SU-DHL-6 (cell line): ENCODE results near the gene MYBBP1A.

Experiments used
- H2AFZ ChIP-seq: fragments of 200-600 bp; sonication (generic); 2 replicates; pipeline ENCODE4 v1.6.1; 2014; ENCODE audit warnings: low read depth, mild to moderate bottlenecking, moderate library complexity, mixed read lengths, antibody characterized with exemption, low read length; ENCODE audit not compliant: severe bottlenecking
- H3F3A ChIP-seq: fragments of 200-600 bp; shearing (Covaris generic); 2 replicates; pipeline ENCODE4 v1.6.0; 2016; ENCODE audit warnings: antibody characterized with exemption, mild to moderate bottlenecking; ENCODE audit not compliant: insufficient read depth
- H3K27ac ChIP-seq: fragments of 200-600 bp; sonication (generic); 2 replicates; pipeline ENCODE4 v1.5.1; 2016; ENCODE audit warnings: low read depth, mild to moderate bottlenecking, low read length, moderate library complexity, mixed read lengths
- H3K27me3 ChIP-seq: fragments of 200-600 bp; sonication (generic), shearing (Covaris generic); 2 replicates; pipeline ENCODE4 v1.6.0; 2014; ENCODE audit warnings: mild to moderate bottlenecking, low read length
- H3K36me3 ChIP-seq: fragments of 200-600 bp; sonication (generic); 2 replicates; pipeline ENCODE4 v1.6.1; 2014; ENCODE audit warnings: mild to moderate bottlenecking, low read length, mixed read lengths
- H3K4me2 ChIP-seq: fragments of 300-600, 200-600 bp; shearing (Covaris generic), sonication (generic); 2 replicates; pipeline ENCODE4 v1.6.0; 2014; ENCODE audit warnings: low read length, low read depth, mild to moderate bottlenecking; ENCODE audit not compliant: poor library complexity, severe bottlenecking
- H3K4me3 ChIP-seq: fragments of 200-600 bp; sonication (generic); 2 replicates; pipeline ENCODE4 v1.5.1; 2014; ENCODE audit warnings: antibody characterized with exemption, low read length, mild to moderate bottlenecking, mixed read lengths; ENCODE audit not compliant: insufficient read depth, poor library complexity, severe bottlenecking
- H3K79me2 ChIP-seq: fragments of 200-600 bp; sonication (generic); 2 replicates; pipeline ENCODE4 v1.6.1; 2014; ENCODE audit warnings: mild to moderate bottlenecking, low read length, moderate library complexity; ENCODE audit not compliant: insufficient read depth
- H3K9ac ChIP-seq: fragments of 200-600 bp; sonication (generic); 2 replicates; pipeline ENCODE4 v1.7.0; 2014; ENCODE audit warnings: mild to moderate bottlenecking, low read length
- H3K9me2 ChIP-seq: fragments of 200-600 bp; sonication (generic); replicated peaks from 2 replicates; pipeline ENCODE4 v1.6.1; 2014; ENCODE audit warnings: low read length; ENCODE audit not compliant: insufficient read depth
- H3K9me3 ChIP-seq: fragments of 200-600 bp; sonication (generic); 2 replicates; pipeline ENCODE4 v1.6.1; 2014; ENCODE audit warnings: low read length, mixed read lengths; ENCODE audit not compliant: insufficient read depth
- H4K20me1 ChIP-seq: fragments of 200-600 bp; sonication (generic); 2 replicates; pipeline ENCODE4 v1.6.1; 2014; ENCODE audit warnings: low read depth, mild to moderate bottlenecking, antibody characterized with exemption, low read length, moderate library complexity, mixed read lengths
- EZH2phosphoT487 ChIP-seq: fragments of 200-600 bp; sonication (generic), shearing (Covaris generic); conservative IDR thresholded peaks from 2 replicates; pipeline ENCODE4 v1.6.1; 2018; ENCODE audit warnings: mild to moderate bottlenecking, antibody characterized with exemption, low read length, moderate library complexity, mixed read lengths
- TF ChIP-seq, protein P1 (sequence below): fragments of 200-600 bp; sonication (generic); IDR thresholded peaks from one replicate; pipeline ENCODE4 v1.5.1; 2017; ENCODE audit warnings: antibody characterized with exemption, mild to moderate bottlenecking, low read length, moderate library complexity; ENCODE audit not compliant: insufficient read depth, poor library complexity, severe bottlenecking

Gene MYBBP1A

DNA sequence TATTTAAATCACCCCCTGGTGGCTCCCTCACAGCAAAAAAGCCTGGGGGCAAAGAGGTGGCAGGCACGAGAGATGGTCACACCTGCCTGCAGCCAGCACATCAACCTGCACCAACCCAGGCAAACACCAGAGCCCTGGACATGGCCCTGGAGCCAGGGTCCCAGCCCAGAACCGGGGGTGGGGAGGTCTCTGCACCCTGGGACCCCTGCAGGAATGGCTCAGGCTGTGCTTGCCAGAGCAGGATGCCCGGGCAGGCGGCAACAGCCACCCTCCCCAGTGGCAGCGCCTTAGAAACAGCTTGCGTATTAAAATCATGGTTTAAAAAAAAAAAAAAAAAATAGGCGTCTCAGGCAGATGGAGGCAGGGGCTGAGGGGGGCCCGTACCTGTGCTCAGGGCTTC lies 16.2 kb downstream of the MYBBP1A start:
- Histone ChIP-seq H3K36me3 (no peaks in the 10 kb centered on the region; the same call in 1 of the 2 replicates), H3K79me2 (no peaks in the 10 kb centered on the region), H3K27me3 (no peaks in the 10 kb centered on the region), H3F3A (peaks cover 7% of the 10 kb centered on the region; the same call in 1 of the 2 replicates), H3K4me3 (no peak overlapping the region), H3K4me2 (no peak overlapping the region), H3K9me3 (no peaks in the 10 kb centered on the region), H4K20me1 (no peaks in the 10 kb centered on the region), H3K27ac (no peak overlapping the region), H3K9ac (no peak overlapping the region), H2AFZ (no peak overlapping the region), H3K9me2 (no peaks in the 10 kb centered on the region)
- TF ChIP-seq, protein P1, sequence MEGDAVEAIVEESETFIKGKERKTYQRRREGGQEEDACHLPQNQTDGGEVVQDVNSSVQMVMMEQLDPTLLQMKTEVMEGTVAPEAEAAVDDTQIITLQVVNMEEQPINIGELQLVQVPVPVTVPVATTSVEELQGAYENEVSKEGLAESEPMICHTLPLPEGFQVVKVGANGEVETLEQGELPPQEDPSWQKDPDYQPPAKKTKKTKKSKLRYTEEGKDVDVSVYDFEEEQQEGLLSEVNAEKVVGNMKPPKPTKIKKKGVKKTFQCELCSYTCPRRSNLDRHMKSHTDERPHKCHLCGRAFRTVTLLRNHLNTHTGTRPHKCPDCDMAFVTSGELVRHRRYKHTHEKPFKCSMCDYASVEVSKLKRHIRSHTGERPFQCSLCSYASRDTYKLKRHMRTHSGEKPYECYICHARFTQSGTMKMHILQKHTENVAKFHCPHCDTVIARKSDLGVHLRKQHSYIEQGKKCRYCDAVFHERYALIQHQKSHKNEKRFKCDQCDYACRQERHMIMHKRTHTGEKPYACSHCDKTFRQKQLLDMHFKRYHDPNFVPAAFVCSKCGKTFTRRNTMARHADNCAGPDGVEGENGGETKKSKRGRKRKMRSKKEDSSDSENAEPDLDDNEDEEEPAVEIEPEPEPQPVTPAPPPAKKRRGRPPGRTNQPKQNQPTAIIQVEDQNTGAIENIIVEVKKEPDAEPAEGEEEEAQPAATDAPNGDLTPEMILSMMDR = no peak
- TF ChIP-seq EZH2phosphoT487 = no peak

- Histone ChIP-seq H3F3A (peaks cover 7% of the 10 kb centered on the region; the same call in 1 of the 2 replicates), H3K9me2 (no peaks in the 10 kb centered on the region), H3K79me2 (no peaks in the 10 kb centered on the region), H3K4me3 (no peak overlapping the region), H3K9ac (no peak overlapping the region), H2AFZ (no peak overlapping the region), H3K27ac (no peak overlapping the region), H3K27me3 (no peaks in the 10 kb centered on the region), H3K36me3 (no peaks in the 10 kb centered on the region; the same call in 1 of the 2 replicates), H3K4me2 (no peak overlapping the region), H4K20me1 (no peaks in the 10 kb centered on the region), H3K9me3 (no peaks in the 10 kb centered on the region)
- TF ChIP-seq, protein P1 = no peak
- TF ChIP-seq EZH2phosphoT487 = no peak
Measured at GRCh38 chr17:4538236-4539002, 16.8 kb downstream of the MYBBP1A start.

- no peak overlapping the region for H3K9ac ChIP-seq
- no peaks in the 10 kb centered on the region for H3K79me2 ChIP-seq
- no peaks in the 10 kb centered on the region for H3K9me2 ChIP-seq
- no peak overlapping the region for H2AFZ ChIP-seq
- H3K27ac ChIP-seq = no peak overlapping the region
- no peaks in the 10 kb centered on the region for H3K9me3 ChIP-seq
- H3K4me2 ChIP-seq = no peak overlapping the region
- H3F3A ChIP-seq = peaks cover 7% of the 10 kb centered on the region; the same call in 1 of the 2 replicates
- H3K36me3 ChIP-seq = no peaks in the 10 kb centered on the region; the same call in 1 of the 2 replicates
- H3K4me3 ChIP-seq = no peak overlapping the region
- H3K27me3 ChIP-seq = no peaks in the 10 kb centered on the region
- H4K20me1 ChIP-seq = no peaks in the 10 kb centered on the region
- no peak for TF ChIP-seq EZH2phosphoT487
- TF ChIP-seq, protein P1 = no peak
Measured at GRCh38 chr17:4537451-4538235, 17.5 kb downstream of the MYBBP1A start.
